ENCODE measurements around the gene BANP. TPM values are rescaled to one million over a fixed set of nuclear protein-coding genes. Genes with fewer than 3 reads are reported as not detected.

Gene BANP
- total and polyA plus RNA-seq, 2 donors (not counting 3 experiments of a cell fraction or from before 2014, with no cell fraction given): 22.4 to 33.8 TPM

DNA sequence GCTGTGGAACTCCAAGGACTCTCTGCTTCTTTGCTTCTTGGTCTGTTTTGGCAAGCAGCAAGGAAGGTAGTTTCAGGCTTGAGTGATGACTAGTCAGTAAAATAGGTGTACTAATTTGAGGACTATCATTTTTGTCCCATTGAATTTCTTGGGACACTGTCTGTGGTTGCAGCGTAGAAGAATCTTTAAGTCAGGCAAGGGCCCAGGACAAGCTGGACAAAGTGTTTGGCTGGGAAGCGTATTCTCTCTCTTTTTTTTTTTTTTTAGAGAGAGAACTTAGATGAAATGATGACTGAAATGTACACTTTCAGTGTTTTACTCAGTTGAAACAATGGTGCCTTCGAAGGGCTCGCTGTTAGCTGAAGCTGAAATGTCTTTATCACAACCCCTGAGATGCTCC lies 105.0 kb downstream of the BANP start:
- FAIRE-seq: no peak
- no peak overlapping the region for H3K4me3 ChIP-seq (replicated peaks in 1 of 3; ENCODE audit: insufficient read depth in 1 of 3, low read depth in 1 of 3, low read length in 3 of 3)
- no peak for TF ChIP-seq EZH2 (IDR thresholded peaks at IDR 0.05; ENCODE audit: borderline replicate concordance, low read depth, low read length, severe bottlenecking)
- no peak for TF ChIP-seq POLR2A (IDR thresholded peaks at IDR 0.05; ENCODE audit: low read depth, low read length)
- no peaks in the 10 kb centered on the region for H3K9me3 ChIP-seq (replicated peaks; ENCODE audit: control insufficient read depth, insufficient read depth, low read length)
- intact Hi-C loops (cut with micrococcal nuclease) (no loop called here), dilution Hi-C loops (cut with MboI; ENCODE audit: extremely low pct_ligation_motif_present, low sequenced_read_pairs) (no loop called here)
- POLR2A ChIA-PET: no interaction called here
- CTCF ChIA-PET: no interaction called here
- H3K4me1 ChIP-seq (ENCODE audit: control insufficient read depth, extremely low read depth, insufficient read depth, low read length): no peaks in the 10 kb centered on the region
- no peak overlapping the region for H3K27ac ChIP-seq (ENCODE audit: insufficient read depth, low read depth, low read length)
- no TSS peak for BruUV-seq (replicated peaks)
- no peaks in the 10 kb centered on the region for H3K27me3 ChIP-seq (ENCODE audit: control insufficient read depth in 2 of 2, insufficient read depth in 2 of 2, low read length in 2 of 2)
- no peaks in the 10 kb centered on the region for H4K20me1 ChIP-seq (replicated peaks; ENCODE audit: control insufficient read depth, extremely low read depth, insufficient read depth, low read length)
- H2AFZ ChIP-seq (ENCODE audit: low read depth, low read length): no peak overlapping the region
- no peaks in the 10 kb centered on the region for H3K9me1 ChIP-seq (replicated peaks; ENCODE audit: control insufficient read depth, extremely low read depth, insufficient read depth, low read length)
- H3K4me2 ChIP-seq (ENCODE audit: insufficient read depth, low read length): no peak overlapping the region
- H3K79me2 ChIP-seq (ENCODE audit: control insufficient read depth, insufficient read depth, low read length): no peaks in the 10 kb centered on the region
- DNase-seq (ENCODE audit: low read depth, low spot score): no peak
- H3K36me3 ChIP-seq (ENCODE audit: control insufficient read depth in 2 of 2, extremely low read depth in 1 of 2, insufficient read depth in 2 of 2, low read length in 2 of 2): peaks cover 0 to 6% of the 10 kb centered on the region in 2 experiments
- H3K9ac ChIP-seq (replicated peaks; ENCODE audit: extremely low read depth, insufficient read depth, low read length): no peak overlapping the region

DNA sequence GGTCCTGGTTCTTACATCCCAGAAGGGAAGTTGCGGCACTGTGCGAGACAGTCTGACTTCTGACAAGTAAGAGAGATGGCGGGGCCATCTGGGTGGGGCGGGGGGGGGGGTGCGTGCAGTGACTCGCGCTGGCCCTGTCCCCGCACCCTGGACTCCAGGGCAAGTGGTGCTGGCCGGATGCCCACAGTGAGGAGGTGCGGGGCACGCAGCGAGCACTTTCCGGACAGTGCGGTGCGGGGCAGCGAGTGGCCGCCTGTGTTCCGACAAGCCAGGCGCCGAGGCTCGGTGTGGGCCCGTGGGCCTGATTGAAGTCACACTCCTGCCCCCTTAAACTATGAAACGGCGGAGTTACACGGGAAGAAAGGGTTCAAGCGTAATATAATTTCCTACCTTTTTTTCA lies 106.4 kb downstream of the BANP start:
- BruUV-seq (replicated peaks): no TSS peak
- Histone ChIP-seq H2AFZ (ENCODE audit: low read depth, low read length) (no peak overlapping the region), H3K27ac (ENCODE audit: insufficient read depth, low read depth, low read length) (no peak overlapping the region), H3K79me2 (ENCODE audit: control insufficient read depth, insufficient read depth, low read length) (no peaks in the 10 kb centered on the region), H3K4me3 (replicated peaks in 1 of 3; ENCODE audit: insufficient read depth in 1 of 3, low read depth in 1 of 3, low read length in 3 of 3) (no peak overlapping the region), H3K9me3 (replicated peaks; ENCODE audit: control insufficient read depth, insufficient read depth, low read length) (no peaks in the 10 kb centered on the region), H3K36me3 (ENCODE audit: control insufficient read depth in 2 of 2, extremely low read depth in 1 of 2, insufficient read depth in 2 of 2, low read length in 2 of 2) (peaks cover 0 to 4% of the 10 kb centered on the region in 2 experiments), H3K4me2 (ENCODE audit: insufficient read depth, low read length) (no peak overlapping the region), H3K27me3 (ENCODE audit: control insufficient read depth in 2 of 2, insufficient read depth in 2 of 2, low read length in 2 of 2) (no peaks in the 10 kb centered on the region), H3K9me1 (replicated peaks; ENCODE audit: control insufficient read depth, extremely low read depth, insufficient read depth, low read length) (no peaks in the 10 kb centered on the region), H4K20me1 (replicated peaks; ENCODE audit: control insufficient read depth, extremely low read depth, insufficient read depth, low read length) (no peaks in the 10 kb centered on the region), H3K4me1 (ENCODE audit: control insufficient read depth, extremely low read depth, insufficient read depth, low read length) (no peaks in the 10 kb centered on the region), H3K9ac (replicated peaks; ENCODE audit: extremely low read depth, insufficient read depth, low read length) (no peak overlapping the region)
- dilution Hi-C loops (cut with MboI; ENCODE audit: extremely low pct_ligation_motif_present, low sequenced_read_pairs): no loop called here
- DNase-seq (ENCODE audit: low read depth, low spot score): no peak
- POLR2A ChIA-PET: no interaction called here
- CTCF ChIA-PET: no interaction called here
- no peak for TF ChIP-seq EZH2 (IDR thresholded peaks at IDR 0.05; ENCODE audit: borderline replicate concordance, low read depth, low read length, severe bottlenecking)
- no peak for TF ChIP-seq FOS (IDR thresholded peaks at IDR 0.05; ENCODE audit: borderline replicate concordance, insufficient read depth, low read length)
- no peak for TF ChIP-seq GATA2 (IDR thresholded peaks at IDR 0.05; ENCODE audit: insufficient read depth, insufficient read length, low read depth, low read length)
- TF ChIP-seq POLR2AphosphoS5 (IDR thresholded peaks at IDR 0.05; ENCODE audit: insufficient read depth, low read depth, low read length): no peak
- TF ChIP-seq POLR2A (IDR thresholded peaks at IDR 0.05; ENCODE audit: low read depth, low read length): no peak
- TF ChIP-seq, protein P1, sequence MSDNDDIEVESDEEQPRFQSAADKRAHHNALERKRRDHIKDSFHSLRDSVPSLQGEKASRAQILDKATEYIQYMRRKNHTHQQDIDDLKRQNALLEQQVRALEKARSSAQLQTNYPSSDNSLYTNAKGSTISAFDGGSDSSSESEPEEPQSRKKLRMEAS (IDR thresholded peaks at IDR 0.05; ENCODE audit: insufficient read depth, insufficient read length): no peak
- TF ChIP-seq JUN (IDR thresholded peaks at IDR 0.05; ENCODE audit: borderline replicate concordance, insufficient read depth, insufficient read length, low read depth): no peak
- TF ChIP-seq MYC (IDR thresholded peaks at IDR 0.05; ENCODE audit: low read depth, low read length): no peak
- TF ChIP-seq, protein P2, sequence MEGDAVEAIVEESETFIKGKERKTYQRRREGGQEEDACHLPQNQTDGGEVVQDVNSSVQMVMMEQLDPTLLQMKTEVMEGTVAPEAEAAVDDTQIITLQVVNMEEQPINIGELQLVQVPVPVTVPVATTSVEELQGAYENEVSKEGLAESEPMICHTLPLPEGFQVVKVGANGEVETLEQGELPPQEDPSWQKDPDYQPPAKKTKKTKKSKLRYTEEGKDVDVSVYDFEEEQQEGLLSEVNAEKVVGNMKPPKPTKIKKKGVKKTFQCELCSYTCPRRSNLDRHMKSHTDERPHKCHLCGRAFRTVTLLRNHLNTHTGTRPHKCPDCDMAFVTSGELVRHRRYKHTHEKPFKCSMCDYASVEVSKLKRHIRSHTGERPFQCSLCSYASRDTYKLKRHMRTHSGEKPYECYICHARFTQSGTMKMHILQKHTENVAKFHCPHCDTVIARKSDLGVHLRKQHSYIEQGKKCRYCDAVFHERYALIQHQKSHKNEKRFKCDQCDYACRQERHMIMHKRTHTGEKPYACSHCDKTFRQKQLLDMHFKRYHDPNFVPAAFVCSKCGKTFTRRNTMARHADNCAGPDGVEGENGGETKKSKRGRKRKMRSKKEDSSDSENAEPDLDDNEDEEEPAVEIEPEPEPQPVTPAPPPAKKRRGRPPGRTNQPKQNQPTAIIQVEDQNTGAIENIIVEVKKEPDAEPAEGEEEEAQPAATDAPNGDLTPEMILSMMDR (IDR thresholded peaks at IDR 0.05; ENCODE audit: extremely low read depth in 1 of 2, insufficient read depth in 1 of 2, low read depth in 1 of 2, low read length in 2 of 2): no peak
- intact Hi-C loops (cut with micrococcal nuclease): no loop called here
- no peak for FAIRE-seq

Data from endothelial cell of umbilical vein (primary cell).